Measurements from ENCODE around the gene RCL1.
"Not testable (repeated sequence)": the region's sequence is repeated elsewhere in the genome, so short reads cannot be mapped to it uniquely, and the experiment has no call there.

RCL1 gene

GRCh38 chr9:4784403-4784802 is 8.3 kb upstream of the RCL1 start:
- DNase-seq, result no peak

GRCh38 chr9:4786599-4786998 is 6.1 kb upstream of the RCL1 start:
- no peak for DNase-seq

- no peak for DNase-seq
Observed at GRCh38 chr9:4787876-4788275, 4.9 kb upstream of the RCL1 start.

- DNase-seq, result no peak
Observed at GRCh38 chr9:4788703-4789102, 4.0 kb upstream of the RCL1 start.

- no peak for DNase-seq
Observed at GRCh38 chr9:4792054-4792571, 631 bp upstream of the RCL1 start.

- peak; percentile 74 for DNase-seq
Observed at GRCh38 chr9:4793459-4794395, 983 bp downstream of the RCL1 start.

GRCh38 chr9:4794691-4795090 is 1.9 kb downstream of the RCL1 start:
- no peak for DNase-seq

- DNase-seq, result not testable (repeated sequence)
Observed at GRCh38 chr9:4795108-4795507, 2.4 kb downstream of the RCL1 start.

GRCh38 chr9:4796530-4796929 is 3.8 kb downstream of the RCL1 start:
- DNase-seq, result no peak

GRCh38 chr9:4796988-4797853 is 4.5 kb downstream of the RCL1 start:
- peak; percentile 38 for DNase-seq

- DNase-seq, result peak; percentile 9
Observed at GRCh38 chr9:4797854-4798150, 5.1 kb downstream of the RCL1 start.

GRCh38 chr9:4798281-4799032 is 5.7 kb downstream of the RCL1 start:
- DNase-seq, result peak; percentile 8

GRCh38 chr9:4799033-4799430 is 6.3 kb downstream of the RCL1 start:
- no peak for DNase-seq

- no peak for DNase-seq
Observed at GRCh38 chr9:4799775-4800174, 7.0 kb downstream of the RCL1 start.

- DNase-seq, result no peak
Observed at GRCh38 chr9:4801156-4801555, 8.4 kb downstream of the RCL1 start.

GRCh38 chr9:4803670-4804530 is 11.2 kb downstream of the RCL1 start:
- DNase-seq, result no peak

GRCh38 chr9:4804531-4805016 is 11.8 kb downstream of the RCL1 start:
- no peak for DNase-seq

- no peak for DNase-seq
Observed at GRCh38 chr9:4805191-4805918, 12.6 kb downstream of the RCL1 start.

GRCh38 chr9:4810565-4810964 is 17.8 kb downstream of the RCL1 start:
- DNase-seq, result no peak

- no peak for DNase-seq
Observed at GRCh38 chr9:4811824-4812223, 19.1 kb downstream of the RCL1 start.

GRCh38 chr9:4812858-4813257 is 20.1 kb downstream of the RCL1 start:
- DNase-seq, result no peak

Data from retina (tissue), 1 donor.